HL-60 (cell line): ENCODE measurements around the gene ASXL1.
A peak's percentile ranks its signal among the peaks of the same experiment; 100 is the strongest.

Experiments
- GABPA ChIP-seq: IDR thresholded peaks from 2 replicates; pipeline ENCODE4 v1.6.1; 2012; ENCODE audit warnings: low read depth
- POLR2AphosphoS5 ChIP-seq: IDR thresholded peaks from 2 replicates; pipeline ENCODE4 v1.6.1; 2012; ENCODE audit warnings: low read depth
- SPI1 ChIP-seq: IDR thresholded peaks from 2 replicates; pipeline ENCODE4 v1.6.1; 2012; ENCODE audit warnings: low read depth, mild to moderate bottlenecking, borderline replicate concordance
- TF ChIP-seq, protein P1 (sequence below): IDR thresholded peaks from one replicate; pipeline ENCODE4 v1.5.1; 2011; ENCODE audit warnings: low read length, control low read depth, inconsistent platforms; ENCODE audit not compliant: insufficient read depth
- TF ChIP-seq, protein P2 (sequence below): IDR thresholded peaks from 2 replicates; pipeline ENCODE4 v1.6.1; 2012; ENCODE audit warnings: low read depth; ENCODE audit not compliant: insufficient replicate concordance

- TF ChIP-seq, protein P1, sequence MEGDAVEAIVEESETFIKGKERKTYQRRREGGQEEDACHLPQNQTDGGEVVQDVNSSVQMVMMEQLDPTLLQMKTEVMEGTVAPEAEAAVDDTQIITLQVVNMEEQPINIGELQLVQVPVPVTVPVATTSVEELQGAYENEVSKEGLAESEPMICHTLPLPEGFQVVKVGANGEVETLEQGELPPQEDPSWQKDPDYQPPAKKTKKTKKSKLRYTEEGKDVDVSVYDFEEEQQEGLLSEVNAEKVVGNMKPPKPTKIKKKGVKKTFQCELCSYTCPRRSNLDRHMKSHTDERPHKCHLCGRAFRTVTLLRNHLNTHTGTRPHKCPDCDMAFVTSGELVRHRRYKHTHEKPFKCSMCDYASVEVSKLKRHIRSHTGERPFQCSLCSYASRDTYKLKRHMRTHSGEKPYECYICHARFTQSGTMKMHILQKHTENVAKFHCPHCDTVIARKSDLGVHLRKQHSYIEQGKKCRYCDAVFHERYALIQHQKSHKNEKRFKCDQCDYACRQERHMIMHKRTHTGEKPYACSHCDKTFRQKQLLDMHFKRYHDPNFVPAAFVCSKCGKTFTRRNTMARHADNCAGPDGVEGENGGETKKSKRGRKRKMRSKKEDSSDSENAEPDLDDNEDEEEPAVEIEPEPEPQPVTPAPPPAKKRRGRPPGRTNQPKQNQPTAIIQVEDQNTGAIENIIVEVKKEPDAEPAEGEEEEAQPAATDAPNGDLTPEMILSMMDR, result no peak
- TF ChIP-seq POLR2AphosphoS5 (0 out of 2 replicates have a peak, but pooled peaks have one; percentile 25), GABPA (no peak), SPI1 (no peak)
- TF ChIP-seq, protein P2, sequence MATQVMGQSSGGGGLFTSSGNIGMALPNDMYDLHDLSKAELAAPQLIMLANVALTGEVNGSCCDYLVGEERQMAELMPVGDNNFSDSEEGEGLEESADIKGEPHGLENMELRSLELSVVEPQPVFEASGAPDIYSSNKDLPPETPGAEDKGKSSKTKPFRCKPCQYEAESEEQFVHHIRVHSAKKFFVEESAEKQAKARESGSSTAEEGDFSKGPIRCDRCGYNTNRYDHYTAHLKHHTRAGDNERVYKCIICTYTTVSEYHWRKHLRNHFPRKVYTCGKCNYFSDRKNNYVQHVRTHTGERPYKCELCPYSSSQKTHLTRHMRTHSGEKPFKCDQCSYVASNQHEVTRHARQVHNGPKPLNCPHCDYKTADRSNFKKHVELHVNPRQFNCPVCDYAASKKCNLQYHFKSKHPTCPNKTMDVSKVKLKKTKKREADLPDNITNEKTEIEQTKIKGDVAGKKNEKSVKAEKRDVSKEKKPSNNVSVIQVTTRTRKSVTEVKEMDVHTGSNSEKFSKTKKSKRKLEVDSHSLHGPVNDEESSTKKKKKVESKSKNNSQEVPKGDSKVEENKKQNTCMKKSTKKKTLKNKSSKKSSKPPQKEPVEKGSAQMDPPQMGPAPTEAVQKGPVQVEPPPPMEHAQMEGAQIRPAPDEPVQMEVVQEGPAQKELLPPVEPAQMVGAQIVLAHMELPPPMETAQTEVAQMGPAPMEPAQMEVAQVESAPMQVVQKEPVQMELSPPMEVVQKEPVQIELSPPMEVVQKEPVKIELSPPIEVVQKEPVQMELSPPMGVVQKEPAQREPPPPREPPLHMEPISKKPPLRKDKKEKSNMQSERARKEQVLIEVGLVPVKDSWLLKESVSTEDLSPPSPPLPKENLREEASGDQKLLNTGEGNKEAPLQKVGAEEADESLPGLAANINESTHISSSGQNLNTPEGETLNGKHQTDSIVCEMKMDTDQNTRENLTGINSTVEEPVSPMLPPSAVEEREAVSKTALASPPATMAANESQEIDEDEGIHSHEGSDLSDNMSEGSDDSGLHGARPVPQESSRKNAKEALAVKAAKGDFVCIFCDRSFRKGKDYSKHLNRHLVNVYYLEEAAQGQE, result no peak
Observed at GRCh38 chr20:32443386-32443974, 85.3 kb downstream of the ASXL1 start.
